Measurements from ENCODE around the gene TSPAN5. TPM values are rescaled to one million over a fixed set of nuclear protein-coding genes. Genes with fewer than 3 reads are reported as not detected.

The TSPAN5 gene
- total and polyA plus RNA-seq, 2 of the 4 experiments (the other 2 are of a cell fraction), result 64.8 to 79.6 TPM

DNA sequence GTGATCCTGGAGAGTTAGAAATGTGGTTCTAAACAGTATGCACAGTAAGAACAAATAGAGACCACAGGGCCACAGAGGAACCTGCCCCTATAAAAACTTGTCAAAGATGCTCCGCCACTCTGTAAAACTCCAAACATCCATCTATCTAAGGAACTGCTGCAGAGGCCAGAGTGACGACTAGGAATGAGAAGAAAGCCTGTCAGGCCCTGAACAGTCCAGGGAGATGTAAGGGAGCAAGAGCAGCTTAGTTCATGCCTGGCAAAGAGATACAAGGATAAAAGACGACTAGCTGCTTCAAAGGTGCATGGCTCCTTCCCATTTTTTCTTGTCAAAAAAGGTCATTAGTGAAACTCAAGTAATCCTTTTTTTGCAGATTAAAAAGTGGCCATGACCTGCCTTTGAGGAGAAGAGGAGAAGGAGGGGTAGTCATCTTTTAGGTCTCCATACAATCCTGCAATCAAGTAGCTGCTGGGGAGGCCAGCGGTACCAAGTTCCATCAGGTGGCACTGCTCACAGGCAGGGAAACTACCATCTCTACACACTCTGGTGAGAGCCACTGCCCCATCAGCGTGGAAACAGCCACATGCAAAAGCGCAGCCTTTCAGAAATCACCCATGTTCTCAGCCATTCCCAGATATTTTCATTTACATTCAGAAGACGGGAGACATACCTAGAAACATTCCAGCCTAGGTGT is 162.1 kb downstream of the TSPAN5 start (continued):
- TF ChIP-seq RAD21 (IDR thresholded peaks at IDR 0.05; ENCODE audit: low read length), result no peak

DNA sequence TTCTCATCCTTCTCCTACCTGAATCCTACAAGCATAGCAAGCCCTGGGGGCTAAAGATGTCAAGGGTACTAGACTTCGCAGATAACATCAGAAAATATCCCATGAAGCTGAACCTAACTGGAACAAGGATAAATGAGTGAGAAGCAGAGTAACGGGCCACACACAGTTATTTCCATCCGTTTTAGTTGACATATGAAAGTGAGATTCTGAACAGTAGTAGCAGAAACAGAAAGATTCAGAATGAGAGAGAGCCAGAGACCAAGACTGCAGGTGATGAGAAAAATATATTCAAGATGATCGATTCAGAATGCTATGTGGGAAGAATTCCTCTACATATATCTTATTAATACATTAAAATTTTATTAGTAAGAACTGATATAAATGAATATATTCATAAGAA is 165.1 kb downstream of the TSPAN5 start:
- no peak overlapping the region for H3K9ac ChIP-seq (ENCODE audit: low read depth, low read length)
- H4K8ac ChIP-seq (ENCODE audit: low read depth in 2 of 2, low read length in 2 of 2), result no peak overlapping the region
- H2AFZ ChIP-seq (replicated peaks; ENCODE audit: low read length, poor library complexity), result no peak overlapping the region
- no peaks in the 10 kb centered on the region for H3K9me3 ChIP-seq (ENCODE audit: control insufficient read depth, insufficient read depth, low read length)
- WGBS, 2 experiments (ENCODE audit: extremely low coverage in 2 of 2, insufficient read length in 1 of 2), result no CpG with 5 or more reads among the region's 4 CpGs
- H3K36me3 ChIP-seq (ENCODE audit: control insufficient read depth, insufficient read depth, low read length), result peaks cover 8% of the 10 kb centered on the region; the same call in 1 of the 2 replicates
- no peak overlapping the region for H4K91ac ChIP-seq (ENCODE audit: insufficient read depth, low read depth, low read length)
- no peak overlapping the region for H3K4me3 ChIP-seq (ENCODE audit: insufficient read depth, low read depth, low read length)
- no peak overlapping the region for H2BK120ac ChIP-seq (ENCODE audit: low read depth, low read length)
- H2AK9ac ChIP-seq (replicated peaks; ENCODE audit: low read depth, low read length, poor library complexity), result no peak overlapping the region
- H4K5ac ChIP-seq (ENCODE audit: low read depth, low read length), result no peak overlapping the region
- no peak overlapping the region for H2BK5ac ChIP-seq (ENCODE audit: low read depth, low read length, poor library complexity, severe bottlenecking)
- TF ChIP-seq, protein P1, sequence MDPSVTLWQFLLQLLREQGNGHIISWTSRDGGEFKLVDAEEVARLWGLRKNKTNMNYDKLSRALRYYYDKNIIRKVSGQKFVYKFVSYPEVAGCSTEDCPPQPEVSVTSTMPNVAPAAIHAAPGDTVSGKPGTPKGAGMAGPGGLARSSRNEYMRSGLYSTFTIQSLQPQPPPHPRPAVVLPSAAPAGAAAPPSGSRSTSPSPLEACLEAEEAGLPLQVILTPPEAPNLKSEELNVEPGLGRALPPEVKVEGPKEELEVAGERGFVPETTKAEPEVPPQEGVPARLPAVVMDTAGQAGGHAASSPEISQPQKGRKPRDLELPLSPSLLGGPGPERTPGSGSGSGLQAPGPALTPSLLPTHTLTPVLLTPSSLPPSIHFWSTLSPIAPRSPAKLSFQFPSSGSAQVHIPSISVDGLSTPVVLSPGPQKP (IDR thresholded peaks at IDR 0.05; ENCODE audit: borderline replicate concordance, low read depth, low read length), result no peak
- TF ChIP-seq CHD1 (IDR thresholded peaks at IDR 0.05; ENCODE audit: low read depth, low read length), result no peak
- no peak for TF ChIP-seq RFX5 (IDR thresholded peaks at IDR 0.05; ENCODE audit: low read depth, low read length)
- no peak for TF ChIP-seq MXI1 (IDR thresholded peaks at IDR 0.05; ENCODE audit: borderline replicate concordance, low read depth, low read length)
- no peak overlapping the region for H2BK20ac ChIP-seq (ENCODE audit: low read depth, low read length)
- H3K23ac ChIP-seq (ENCODE audit: low read depth, low read length), result no peak overlapping the region
- no TSS peak for BruUV-seq (replicated peaks)
- no peak overlapping the region for H2AK5ac ChIP-seq (ENCODE audit: low read depth, low read length)
- no peak overlapping the region for H3K4ac ChIP-seq (ENCODE audit: low read depth, low read length)
- dilution Hi-C loops (cut with HindIII; ENCODE audit: low sequenced_read_pairs, unreplicated experiment) (no loop called here), intact Hi-C loops (cut with micrococcal nuclease) (no loop called here), in situ Hi-C loops (cut with MboI; ENCODE audit: low sequenced_read_pairs) (no loop called here)
- H3K56ac ChIP-seq (ENCODE audit: extremely low read depth, insufficient read depth, low read length), result no peak overlapping the region
- H4K20me1 ChIP-seq (ENCODE audit: insufficient read depth, low read length), result 0 out of 2 replicates have a peak, but pooled peaks cover 4% of the 10 kb centered on the region
- CTCF ChIA-PET, result no interaction called here
- no peaks in the 10 kb centered on the region for H3K27me3 ChIP-seq (ENCODE audit: control insufficient read depth, insufficient read depth, low read length)
- H3K79me1 ChIP-seq (ENCODE audit: low read depth in 1 of 2, low read length in 2 of 2), result peaks cover 34 to 61% of the 10 kb centered on the region in 2 experiments
- H2BK15ac ChIP-seq (ENCODE audit: low read depth, low read length), result no peak overlapping the region
- peaks cover 6% of the 10 kb centered on the region for H3K9me1 ChIP-seq (ENCODE audit: insufficient read depth, low read length)
- no peak overlapping the region; the same call in 1 of the 2 replicates for H3K14ac ChIP-seq (replicated peaks; ENCODE audit: low read depth, low read length)
- H3K4me1 ChIP-seq (ENCODE audit: control insufficient read depth, insufficient read depth, low read length), result peaks cover 19% of the 10 kb centered on the region
- ATAC-seq (ENCODE audit: low read depth), result no peak
- no peak for DNase-seq
- POLR2A ChIA-PET (ENCODE audit: unreplicated experiment), result no interaction called here
- no peak overlapping the region for H3K27ac ChIP-seq (ENCODE audit: insufficient read depth, low read length)
- no peak overlapping the region for H3K4me2 ChIP-seq (ENCODE audit: low read depth, low read length)
- no peak overlapping the region for H3K18ac ChIP-seq (ENCODE audit: low read depth, low read length)

Data from IMR-90 (cell line).